Measurements from ENCODE around the gene MIGA2.
A peak's percentile ranks its signal among the peaks of the same experiment; 100 is the strongest.
"Not testable (repeated sequence)": the region's sequence is repeated elsewhere in the genome, so short reads cannot be mapped to it uniquely, and the experiment has no call there.

The MIGA2 gene

GRCh38 chr9:129011170-129011569 is 25.3 kb upstream of the MIGA2 start:
- no peak for DNase-seq

- no peak for DNase-seq
Measured at GRCh38 chr9:129011761-129012181, 24.7 kb upstream of the MIGA2 start.

GRCh38 chr9:129012343-129012742 is 24.1 kb upstream of the MIGA2 start:
- no peak for DNase-seq

GRCh38 chr9:129012893-129013448 is 23.5 kb upstream of the MIGA2 start:
- DNase-seq, result no peak

GRCh38 chr9:129013674-129014073 is 22.8 kb upstream of the MIGA2 start:
- no peak for DNase-seq

GRCh38 chr9:129014124-129014523 is 22.3 kb upstream of the MIGA2 start:
- no peak for DNase-seq

GRCh38 chr9:129014608-129015007 is 21.8 kb upstream of the MIGA2 start:
- no peak for DNase-seq

- no peak for DNase-seq
Measured at GRCh38 chr9:129021091-129021490, 15.3 kb upstream of the MIGA2 start.

- DNase-seq, result no peak
Measured at GRCh38 chr9:129022037-129022436, 14.4 kb upstream of the MIGA2 start.

GRCh38 chr9:129023036-129023907 is 13.2 kb upstream of the MIGA2 start:
- no peak for DNase-seq

- DNase-seq, result no peak
Measured at GRCh38 chr9:129023908-129024233, 12.6 kb upstream of the MIGA2 start.

- DNase-seq, result no peak
Measured at GRCh38 chr9:129026442-129027223, 9.8 kb upstream of the MIGA2 start.

GRCh38 chr9:129027224-129027684 is 9.2 kb upstream of the MIGA2 start:
- DNase-seq, result no peak

GRCh38 chr9:129027685-129028191 is 8.7 kb upstream of the MIGA2 start:
- DNase-seq, result peak in 1 of 2 experiments; percentile 62

- peak; percentile 73 to 90 for DNase-seq
Measured at GRCh38 chr9:129028192-129028966, 8.0 kb upstream of the MIGA2 start, which contains the start of gene SH3GLB2. TSS of gene SH3GLB2 (minus strand) at chr9:129028331. CDS start at chr9:129028154, 177 bp downstream.

GRCh38 chr9:129030191-129030590 is 6.2 kb upstream of the MIGA2 start:
- no peak for DNase-seq

- DNase-seq, result no peak
Measured at GRCh38 chr9:129031514-129031913, 4.9 kb upstream of the MIGA2 start.

GRCh38 chr9:129032541-129033159 is 3.8 kb upstream of the MIGA2 start:
- no peak for DNase-seq

- DNase-seq, result no peak
Measured at GRCh38 chr9:129033216-129033615, 3.2 kb upstream of the MIGA2 start.

- DNase-seq, result not testable (repeated sequence)
Measured at GRCh38 chr9:129035838-129036237, 588 bp upstream of the MIGA2 start.

GRCh38 chr9:129036923-129037766 is 719 bp downstream of the MIGA2 start:
- DNase-seq, result no peak

All from SW 1271 (cell line).